Endothelial cell of umbilical vein (primary cell): ENCODE measurements around the gene TARDBP.

ENCODE experiments used
- CTCF ChIP-seq, 2 donors: IDR thresholded peaks; 1 replicate in 1 of 2; 2 replicates in 1 of 2; pipeline ENCODE4 v1.5.1; 2011; ENCODE audit warnings: low read length in 2 of 2, mild to moderate bottlenecking in 2 of 2, moderate library complexity in 2 of 2, control low read depth in 1 of 2, inconsistent platforms in 1 of 2, low read depth in 1 of 2; ENCODE audit not compliant: insufficient read depth in 1 of 2; ENCODE audit errors: extremely low read depth in 1 of 2
- POLR2AphosphoS5 ChIP-seq: IDR thresholded peaks from 2 replicates; pipeline ENCODE4 v1.6.1; 2012; ENCODE audit warnings: low read depth, mild to moderate bottlenecking, control low read depth, low read length, moderate library complexity; ENCODE audit not compliant: insufficient read depth

GRCh38 chr1:11058595-11059154 lies 46.2 kb downstream of the TARDBP start:
- TF ChIP-seq CTCF (IDR thresholded peaks at IDR 0.05; ENCODE audit: extremely low read depth in 1 of 2, insufficient read depth in 1 of 2, low read depth in 1 of 2, low read length in 2 of 2) (no peak), POLR2AphosphoS5 (no peak)
